Activated B cell treated with CpG ODN at 0.5 μM for 24 hours (primary cell): ENCODE data around the gene MICAL3. TPM values are rescaled to one million over a fixed set of nuclear protein-coding genes. Genes with fewer than 3 reads are reported as not detected.

Source experiments
- ATAC-seq: fragments of 200-7000 bp; cut with Tn5 transposase; one replicate; pipeline ENCODE4 v1.10.0; 2021; ENCODE audit warnings: low read depth, mild to moderate bottlenecking, moderate library complexity
- CTCF ChIA-PET: fragments of 350-600 bp; sonication (Branson Sonifier 250); formaldehyde crosslinking; loops from one replicate; lab custom pipeline; 2021; ENCODE audit warnings: antibody characterized with exemption; lab: Charles Lee
- POLR2A ChIA-PET: fragments of 350-600 bp; sonication (Branson Sonifier 250); formaldehyde crosslinking; loops from one replicate; lab custom pipeline; 2021; ENCODE audit warnings: antibody characterized with exemption; lab: Charles Lee
- DNase-seq: peaks from one replicate; pipeline ENCODE4 v3.0.0; 2022
- H3K27ac Mint-ChIP-seq: one replicate; pipeline ENCODE4 v1.8.0; 2020; ENCODE audit warnings: mixed read lengths
- H3K27me3 Mint-ChIP-seq: one replicate; pipeline ENCODE4 v1.8.0; 2021; ENCODE audit warnings: mixed read lengths
- H3K36me3 Mint-ChIP-seq: one replicate; pipeline ENCODE4 v1.8.0; 2021; ENCODE audit warnings: low read depth, mixed read lengths
- H3K4me1 Mint-ChIP-seq: one replicate; pipeline ENCODE4 v1.8.0; 2021; ENCODE audit warnings: mixed read lengths
- H3K4me3 Mint-ChIP-seq: one replicate; pipeline ENCODE4 v1.8.0; 2020; ENCODE audit warnings: mild to moderate bottlenecking, mixed read lengths
- H3K9me3 Mint-ChIP-seq: one replicate; pipeline ENCODE4 v1.8.0; 2020; ENCODE audit warnings: mixed read lengths
- CTCF ChIP-seq: fragments of 200-600 bp; IDR thresholded peaks from one replicate; pipeline ENCODE4 v1.8.0; 2022; ENCODE audit warnings: antibody characterized with exemption, mild to moderate bottlenecking
- intact Hi-C: fragments of 100-400 bp; cut with micrococcal nuclease; formaldehyde crosslinking; loops from one replicate; pipeline ENCODE4 v1.15.1; 2024
- total RNA-seq: library from RNA; stranded (reverse); gene quantifications from 2 replicates; pipeline ENCODE4 v1.2.3, GENCODE V29; 2022

Gene MICAL3
- total RNA-seq, 1 donor from 2014 or later, result 257 TPM

GRCh38 chr22:17950651-17951214 lies 73.6 kb downstream of the MICAL3 start:
- intact Hi-C loops, result no loop called here
- Mint-ChIP-seq H3K9me3 (no peaks in the 10 kb centered on the region), H3K4me1 (peaks cover 88% of the 10 kb centered on the region), H3K36me3 (peaks cover 43% of the 10 kb centered on the region), H3K27me3 (no peaks in the 10 kb centered on the region), H3K4me3 (no peak overlapping the region), H3K27ac (peak overlapping the region; percentile 56)
- no peak for TF ChIP-seq CTCF
- ATAC-seq, result no peak
- POLR2A ChIA-PET, result interaction anchor here (0.7 kb wide), 1 partner anchor 11 kb away, joined by 5 read pairs; no protein-coding TSS in a partner anchor
- no peak for DNase-seq
- CTCF ChIA-PET, result no interaction called here

DNA sequence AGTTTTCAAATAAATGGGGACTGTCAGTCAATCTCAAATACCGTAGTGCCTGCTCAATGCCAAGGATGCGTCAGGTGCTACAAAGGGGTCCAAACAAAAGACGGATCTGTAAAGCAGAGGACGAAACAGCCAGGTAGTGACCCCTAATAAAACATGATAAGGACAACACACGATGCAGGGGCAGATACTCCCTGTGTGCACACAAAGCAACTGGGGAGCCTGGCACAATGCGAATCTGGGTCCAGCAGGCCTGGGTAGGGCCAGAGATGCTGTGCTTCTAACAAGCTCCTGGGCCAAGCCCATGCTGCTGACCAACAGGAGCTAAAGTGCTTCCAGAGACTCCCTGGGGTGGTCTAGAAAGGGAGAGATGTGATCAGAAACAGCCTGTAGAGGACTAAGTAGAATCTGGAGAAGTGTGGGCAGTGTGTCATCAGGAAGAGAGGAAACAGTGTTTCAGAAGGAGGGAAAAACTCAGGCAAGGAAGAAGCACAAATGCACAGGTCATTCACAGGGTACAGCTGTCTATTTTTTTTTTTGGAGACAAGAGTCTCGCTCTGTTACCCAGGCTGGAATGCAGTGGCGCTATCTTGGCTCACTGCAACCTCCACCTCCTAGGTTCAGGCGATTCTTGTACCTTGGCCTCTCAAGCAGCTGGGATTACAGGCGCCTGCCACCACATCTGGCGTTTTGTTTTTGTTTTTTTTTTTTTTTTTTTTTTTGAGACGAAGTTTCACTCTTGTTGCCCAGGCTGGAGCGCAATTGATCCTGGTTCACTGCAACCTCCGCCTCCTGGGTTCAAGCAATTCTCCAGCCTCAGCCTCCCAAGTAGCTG lies 74.5 kb downstream of the MICAL3 start:
- POLR2A ChIA-PET, result interaction anchor here (0.7 kb wide), 2 partner anchors 12 to 85 kb away, joined by 5 to 8 read pairs; no protein-coding TSS in a partner anchor
- Mint-ChIP-seq H3K27ac (peak overlapping the region; percentile 8), H3K4me3 (no peak overlapping the region), H3K36me3 (peaks cover 36% of the 10 kb centered on the region), H3K9me3 (no peaks in the 10 kb centered on the region), H3K4me1 (peaks cover 88% of the 10 kb centered on the region), H3K27me3 (no peaks in the 10 kb centered on the region)
- CTCF ChIA-PET, result no interaction called here
- TF ChIP-seq CTCF, result no peak
- DNase-seq (no peak), ATAC-seq (no peak)
- intact Hi-C loops, result no loop called here

- peaks cover 92% of the 10 kb centered on the region for H3K4me1 Mint-ChIP-seq
- POLR2A ChIA-PET, result interaction anchor here (0.7 to 1.3 kb wide), 2 partner anchors 18 to 48 kb away, joined by 4 to 5 read pairs; no protein-coding TSS in a partner anchor
- CTCF ChIA-PET, result interaction anchor here (1.2 to 1.4 kb wide), 3 partner anchors 76 to 389 kb away, joined by 3 read pairs; partner anchors contain the start of gene MICAL3
Measured at GRCh38 chr22:17948101-17948500, 76.3 kb downstream of the MICAL3 start.

GRCh38 chr22:17946662-17947367 lies 77.5 kb downstream of the MICAL3 start:
- Mint-ChIP-seq H3K4me3 (no peak overlapping the region), H3K4me1 (peaks cover 92% of the 10 kb centered on the region), H3K9me3 (no peaks in the 10 kb centered on the region), H3K27me3 (no peaks in the 10 kb centered on the region), H3K27ac (no peak overlapping the region), H3K36me3 (peaks cover 44% of the 10 kb centered on the region)
- ChIA-PET CTCF (interaction anchor here (1.2 kb wide), 1 partner anchor 388 kb away, joined by 3 read pairs; no protein-coding TSS in a partner anchor), POLR2A (no interaction called here)
- ATAC-seq (no peak), DNase-seq (no peak)
- intact Hi-C loops, result no loop called here
- no peak for TF ChIP-seq CTCF

More at GRCh38 chr22:17948101-17948500, 76.3 kb downstream of the MICAL3 start:
- DNase-seq (no peak), ATAC-seq (no peak)
- Mint-ChIP-seq H3K4me3 (no peak overlapping the region), H3K27ac (no peak overlapping the region), H3K9me3 (no peaks in the 10 kb centered on the region), H3K36me3 (peaks cover 33% of the 10 kb centered on the region), H3K27me3 (no peaks in the 10 kb centered on the region)
- no peak for TF ChIP-seq CTCF
- intact Hi-C loops, result no loop called here
